Mesangial cell (primary cell): ENCODE results near the gene KRT25. TPM values are rescaled to one million over a fixed set of nuclear protein-coding genes. Genes with fewer than 3 reads are reported as not detected.

Experiments used
- total RNA-seq: library from RNA; depleted of rRNA; stranded (reverse); fragments of >200 nt; gene quantifications from 2 replicates; pipeline ENCODE4 v1.2.3, GENCODE V29; 2015

The KRT25 gene
- not detected in 2 replicates for total RNA-seq

DNA sequence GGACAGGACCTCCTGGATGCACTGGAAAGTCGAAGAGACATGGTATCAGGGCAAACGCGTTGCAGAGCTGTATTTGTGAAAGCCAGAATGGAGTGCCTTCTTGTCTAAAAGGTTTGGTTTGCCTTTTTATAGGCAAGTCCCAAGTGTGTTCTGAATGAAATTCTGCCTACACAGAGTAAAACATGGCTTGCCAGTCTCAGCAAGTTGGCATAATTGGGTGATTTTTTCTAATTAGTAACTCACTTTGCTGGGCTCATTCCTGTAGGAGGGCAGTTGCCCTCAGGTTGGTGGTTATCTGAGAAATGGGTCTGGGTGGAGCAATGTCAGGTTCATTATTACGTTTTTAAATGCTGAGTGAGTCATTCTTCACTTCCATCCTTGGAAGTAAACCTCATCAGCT lies at the start of gene KRT25:
TSS of gene KRT25 (minus strand) at position 101 of the 400 bp plus-strand sequence. CDS start at position 41, 60 bp downstream.

DNA sequence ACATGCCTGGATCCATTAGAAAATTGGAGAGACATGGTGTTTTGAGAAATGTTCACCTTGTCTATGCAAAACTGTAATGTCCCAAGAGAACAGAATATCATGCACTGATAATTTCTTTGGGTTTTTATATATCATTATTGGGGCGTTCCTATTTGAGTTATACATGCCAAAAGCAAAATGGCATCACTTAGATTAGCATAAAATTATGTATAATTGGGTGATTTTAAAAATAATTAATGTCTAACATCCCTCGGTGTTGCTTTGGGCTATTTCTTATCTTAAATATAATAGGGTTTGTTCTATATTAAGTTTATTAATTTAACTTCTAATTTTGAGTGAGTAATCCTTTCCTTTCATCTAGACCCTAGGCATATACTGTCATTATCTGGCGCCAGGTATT lies 44.7 kb upstream of the KRT25 start, which contains the start of gene KRT28:
TSS of gene KRT28 (minus strand) at position 101 of the 400 bp plus-strand sequence. CDS start at position 35, 66 bp downstream.

DNA sequence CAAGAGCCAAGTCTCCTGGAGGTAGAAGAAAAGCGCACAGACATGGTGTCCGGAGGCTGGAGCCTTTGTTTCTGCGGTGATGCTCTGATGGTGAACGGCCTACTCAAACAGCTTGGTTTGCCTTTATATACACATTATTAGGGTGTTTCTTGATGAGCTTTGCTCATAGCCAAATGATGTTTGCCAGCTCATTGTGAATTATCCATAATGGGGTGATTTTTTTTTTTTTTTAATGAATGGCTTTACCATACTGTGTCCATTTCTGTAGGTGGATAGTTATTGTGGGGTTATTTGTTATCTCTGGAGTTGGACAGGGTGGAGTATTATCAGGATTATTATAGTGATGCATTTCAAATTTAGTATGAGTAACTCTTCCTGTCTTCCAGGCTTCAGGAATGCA lies 27.3 kb upstream of the KRT25 start, which contains the start of gene KRT27:
TSS of gene KRT27 (minus strand) at position 101 of the 400 bp plus-strand sequence. CDS start at position 44, 57 bp downstream.

DNA sequence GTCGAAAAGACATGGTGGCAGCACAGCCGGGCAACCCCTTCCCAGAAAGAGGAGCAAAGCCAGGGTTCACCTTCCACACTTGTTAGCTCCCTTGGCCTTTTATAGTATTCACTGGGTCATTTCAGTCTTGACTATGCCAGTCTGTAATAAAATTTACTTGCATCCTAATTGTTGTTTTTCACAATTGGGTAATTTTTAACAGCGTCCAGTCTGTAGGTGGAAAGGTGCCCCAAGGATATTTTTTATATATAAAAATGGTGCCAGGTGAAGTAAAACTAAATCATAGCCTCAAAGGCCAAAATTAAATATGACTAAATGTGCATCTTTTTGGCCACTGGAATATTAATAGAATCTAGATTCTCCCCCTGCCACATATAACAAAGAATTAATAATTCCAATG lies 17.0 kb upstream of the KRT25 start, which contains the start of gene KRT26:
TSS of gene KRT26 (minus strand) at position 101 of the 400 bp plus-strand sequence. CDS start at position 13, 88 bp downstream.

DNA sequence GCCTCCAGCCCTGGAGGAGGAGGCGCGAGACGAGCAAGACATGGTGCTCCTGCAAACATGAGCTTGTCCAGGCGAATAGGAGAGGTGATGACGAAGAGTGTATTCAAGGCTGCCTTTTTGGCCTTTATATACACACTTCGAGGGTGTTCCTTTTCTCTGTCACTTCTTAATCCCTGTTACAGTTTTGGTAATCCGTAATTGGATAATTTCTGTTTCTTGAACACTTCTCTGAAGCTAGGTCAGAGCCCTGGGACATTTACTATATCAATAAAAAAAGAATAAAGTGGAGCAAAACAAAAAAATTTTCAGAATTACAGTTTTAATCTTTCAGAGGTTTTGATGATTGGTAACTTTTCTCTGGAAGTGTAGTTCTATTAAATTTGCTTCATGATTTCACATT lies 51.5 kb downstream of the KRT25 start, which contains the start of gene KRT24:
TSS of gene KRT24 (minus strand) at position 101 of the 400 bp plus-strand sequence. CDS start at position 42, 59 bp downstream.

Other genes with a start within 250 kb of the KRT25 start
- gene CCR7, start 189.9 kb downstream of the KRT25 start, total RNA-seq: 0.13 TPM in 1 of 2 replicates, not detected in the other
- gene SMARCE1, start 107.5 kb downstream of the KRT25 start, total RNA-seq: 63.4 and 96.1 TPM in 2 replicates
- gene KRT222, start 90.2 kb downstream of the KRT25 start, total RNA-seq: 0.16 and 1.3 TPM in 2 replicates
- gene KRT24, start 51.6 kb downstream of the KRT25 start, total RNA-seq: not detected in 2 replicates
- gene KRT26, start 16.9 kb upstream of the KRT25 start, total RNA-seq: not detected in 2 replicates
- gene KRT27, start 27.2 kb upstream of the KRT25 start, total RNA-seq: 0.51 TPM in 1 of 2 replicates, not detected in the other
- gene KRT28, start 44.6 kb upstream of the KRT25 start, total RNA-seq: 0.51 TPM in 1 of 2 replicates, not detected in the other
- gene KRT10, start 67.3 kb upstream of the KRT25 start, total RNA-seq: 10.3 and 49.9 TPM in 2 replicates
- 0.13 TPM in 1 of 2 replicates, not detected in the other for gene KRT12, start 111.9 kb upstream of the KRT25 start, total RNA-seq
- under 0.01 TPM in 1 of 2 replicates, not detected in the other for gene KRT20, start 129.9 kb upstream of the KRT25 start, total RNA-seq
- 0.76 TPM in 1 of 2 replicates, not detected in the other for gene KRT23, start 182.3 kb upstream of the KRT25 start, total RNA-seq
- not detected in 2 replicates for gene KRT39, start 211.6 kb upstream of the KRT25 start, total RNA-seq
- not detected in 2 replicates for gene KRT40, start 229.0 kb upstream of the KRT25 start, total RNA-seq
- gene KRTAP3-3, start 238.8 kb upstream of the KRT25 start, total RNA-seq: not detected in 2 replicates
- gene KRTAP3-2, start 244.6 kb upstream of the KRT25 start, total RNA-seq: not detected in 2 replicates